Mesendoderm (in vitro differentiated cells): ENCODE data around the gene BRDT. TPM values are rescaled to one million over a fixed set of nuclear protein-coding genes. Genes with fewer than 3 reads are reported as not detected.

Experiments
- DNase-seq: peaks from one replicate; pipeline ENCODE4 v3.0.0; 2013
- H2AK5ac ChIP-seq: 2 replicates; pipeline ENCODE4 v1.6.1; 2013; ENCODE audit warnings: low read length, inconsistent platforms
- H2BK120ac ChIP-seq: 2 replicates; pipeline ENCODE4 v1.6.1; 2013; ENCODE audit warnings: low read depth, mild to moderate bottlenecking, low read length, moderate library complexity, mixed read lengths
- H2BK15ac ChIP-seq: replicated peaks from 2 replicates; pipeline ENCODE4 v1.6.1; 2013; ENCODE audit warnings: low read depth, mild to moderate bottlenecking, moderate library complexity
- H2BK5ac ChIP-seq: 2 replicates; pipeline ENCODE4 v1.6.1; 2013; ENCODE audit warnings: low read length, inconsistent platforms
- H3K18ac ChIP-seq: 2 replicates; pipeline ENCODE4 v1.6.1; 2013; ENCODE audit warnings: mild to moderate bottlenecking, low read length, mixed read lengths
- H3K23ac ChIP-seq: one replicate; pipeline ENCODE4 v1.6.1; 2013; ENCODE audit warnings: low read length
- H3K27ac ChIP-seq: 2 replicates; pipeline ENCODE4 v1.5.1; 2013; ENCODE audit warnings: low read depth, mild to moderate bottlenecking, inconsistent platforms, low read length, moderate library complexity
- H3K27me3 ChIP-seq: 2 replicates; pipeline ENCODE4 v1.6.1; 2013; ENCODE audit warnings: low read length, control low read depth, mild to moderate bottlenecking, inconsistent platforms; ENCODE audit not compliant: insufficient read depth, poor library complexity
- H3K36me3 ChIP-seq: 2 replicates; pipeline ENCODE4 v1.6.1; 2013; ENCODE audit warnings: low read length, inconsistent platforms; ENCODE audit not compliant: control insufficient read depth, insufficient read depth
- H3K4ac ChIP-seq: one replicate; pipeline ENCODE4 v1.6.1; 2013; ENCODE audit warnings: low read depth, mild to moderate bottlenecking, low read length, moderate library complexity
- H3K4me1 ChIP-seq: 2 replicates; pipeline ENCODE4 v1.6.1; 2013; ENCODE audit warnings: low read depth, low read length, inconsistent platforms; ENCODE audit not compliant: control insufficient read depth
- H3K4me2 ChIP-seq: 2 replicates; pipeline ENCODE4 v1.6.1; 2013; ENCODE audit warnings: low read length
- H3K4me3 ChIP-seq: 2 replicates; pipeline ENCODE4 v1.5.1; 2013; ENCODE audit warnings: mild to moderate bottlenecking, low read length
- H3K56ac ChIP-seq: one replicate; pipeline ENCODE4 v1.6.1; 2013; ENCODE audit warnings: low read length
- H3K79me1 ChIP-seq: 2 replicates; pipeline ENCODE4 v1.6.1; 2013; ENCODE audit warnings: low read length, inconsistent platforms
- H3K79me2 ChIP-seq: 2 replicates; pipeline ENCODE4 v1.6.1; 2013; ENCODE audit warnings: mild to moderate bottlenecking, low read length; ENCODE audit not compliant: control insufficient read depth, insufficient read depth
- H3K9ac ChIP-seq: 2 replicates; pipeline ENCODE4 v1.6.1; 2013; ENCODE audit warnings: low read length, inconsistent platforms
- H4K5ac ChIP-seq: one replicate; pipeline ENCODE4 v1.6.1; 2013; ENCODE audit warnings: low read length
- H4K8ac ChIP-seq: one replicate; pipeline ENCODE4 v1.6.1; 2013; ENCODE audit warnings: low read depth, mild to moderate bottlenecking, control low read depth, low read length, moderate library complexity
- whole genome bisulfite sequencing: extraction: QIAGEN DNeasy Blood & Tissue Kit; methylation state at CpG from one replicate; pipeline ENCODE4 v1.1.7; 2013; ENCODE audit warnings: low lambda C conversion rate, missing lambda C conversion rate; ENCODE audit not compliant: insufficient coverage; ENCODE audit errors: extremely low coverage; 5-methylcytosine and 5-hydroxymethylcytosine counted together
- polyA plus RNA-seq, 2 experiments: library from polyadenylated mRNA; stranded (reverse); fragments of 200-250 nt; gene quantifications; one replicate each; pipeline ENCODE4 v1.2.3, GENCODE V29; 2013

The BRDT gene
- polyA plus RNA-seq (2013, experiment 1 of 2), result 0.25 TPM
- polyA plus RNA-seq (2013, experiment 2 of 2), result 0.20 TPM

DNA sequence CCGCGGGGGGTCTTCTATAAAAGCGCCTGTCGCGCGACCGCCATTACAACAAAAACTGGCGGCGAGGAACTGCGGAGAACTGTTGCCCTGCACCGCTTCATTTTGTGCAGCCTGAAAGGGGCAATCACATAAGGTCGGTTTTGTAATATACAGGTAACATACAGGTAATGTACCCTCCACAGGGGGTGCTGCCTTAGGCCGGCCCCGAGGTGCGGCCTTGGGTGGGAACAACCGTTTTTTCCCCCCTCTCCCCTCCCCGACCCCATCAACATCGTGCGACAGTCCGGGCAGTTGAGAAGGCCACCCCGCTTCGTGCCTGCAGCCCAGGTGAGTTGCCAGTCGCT, at the start of gene BRDT:
Gene BRDT, plus strand, starts transcription at position 46 of the 344 bp plus-strand sequence. CDS start 13,354 bp downstream, outside the sequence.
- H3K18ac ChIP-seq, result no peak within 1 kb of the TSS
- no peak within 1 kb of the TSS for H3K4ac ChIP-seq
- no CpG with 5 or more reads among the region's 23 CpGs for WGBS
- H3K79me1 ChIP-seq, result no peaks in the 10 kb centered on the region
- no peak within 1 kb of the TSS for H3K4me3 ChIP-seq
- no peak within 1 kb of the TSS for H3K9ac ChIP-seq
- no peak within 1 kb of the TSS for H3K27ac ChIP-seq
- peaks cover 5% of the 10 kb centered on the region for H3K4me1 ChIP-seq
- no peak within 1 kb of the TSS for H2BK15ac ChIP-seq
- H4K5ac ChIP-seq, result no peak within 1 kb of the TSS
- no peaks in the 10 kb centered on the region for H3K27me3 ChIP-seq
- no peak for DNase-seq
- H3K4me2 ChIP-seq, result no peak within 1 kb of the TSS
- no peak within 1 kb of the TSS for H4K8ac ChIP-seq
- no peak within 1 kb of the TSS for H2BK120ac ChIP-seq
- no peaks in the 10 kb centered on the region for H3K36me3 ChIP-seq
- no peak within 1 kb of the TSS for H2AK5ac ChIP-seq
- peak within 1 kb of the TSS; percentile 30 for H3K56ac ChIP-seq
- no peak within 1 kb of the TSS for H2BK5ac ChIP-seq
- H3K79me2 ChIP-seq, result no peaks in the 10 kb centered on the region
- H3K23ac ChIP-seq, result no peak within 1 kb of the TSS

DNA sequence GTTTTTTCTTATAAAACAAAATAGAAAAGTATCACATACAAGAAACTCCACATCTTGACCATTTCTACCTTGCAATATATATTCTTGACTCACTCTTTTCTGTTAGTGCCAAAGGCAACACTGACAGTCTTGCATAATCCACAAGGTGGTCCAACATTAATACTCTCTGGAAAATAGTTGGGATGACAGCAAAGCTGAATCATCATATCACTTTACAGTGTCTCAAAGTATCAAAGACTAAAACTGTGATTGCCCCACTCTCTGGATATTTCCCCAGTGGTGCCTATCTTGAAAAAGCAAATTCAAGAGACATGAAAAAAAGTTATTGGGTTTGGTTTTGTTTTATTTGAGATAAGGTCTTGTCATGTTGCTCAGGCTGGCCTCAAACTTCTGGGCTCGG, 48.6 kb upstream of the BRDT start:
- Histone ChIP-seq H2BK120ac (no peak overlapping the region), H3K4me3 (no peak overlapping the region), H3K4me2 (no peak overlapping the region), H2BK5ac (no peak overlapping the region), H3K4ac (no peak overlapping the region), H3K18ac (no peak overlapping the region), H3K79me1 (no peaks in the 10 kb centered on the region), H2AK5ac (no peak overlapping the region), H4K8ac (no peak overlapping the region), H3K27me3 (no peaks in the 10 kb centered on the region), H3K9ac (no peak overlapping the region), H3K36me3 (no peaks in the 10 kb centered on the region), H2BK15ac (no peak overlapping the region), H3K4me1 (no peaks in the 10 kb centered on the region), H3K27ac (no peak overlapping the region), H3K79me2 (no peaks in the 10 kb centered on the region), H3K23ac (no peak overlapping the region), H3K56ac (no peak overlapping the region), H4K5ac (no peak overlapping the region)
- no CpG with 5 or more reads among the region's 1 CpG for WGBS
- no peak for DNase-seq

DNA sequence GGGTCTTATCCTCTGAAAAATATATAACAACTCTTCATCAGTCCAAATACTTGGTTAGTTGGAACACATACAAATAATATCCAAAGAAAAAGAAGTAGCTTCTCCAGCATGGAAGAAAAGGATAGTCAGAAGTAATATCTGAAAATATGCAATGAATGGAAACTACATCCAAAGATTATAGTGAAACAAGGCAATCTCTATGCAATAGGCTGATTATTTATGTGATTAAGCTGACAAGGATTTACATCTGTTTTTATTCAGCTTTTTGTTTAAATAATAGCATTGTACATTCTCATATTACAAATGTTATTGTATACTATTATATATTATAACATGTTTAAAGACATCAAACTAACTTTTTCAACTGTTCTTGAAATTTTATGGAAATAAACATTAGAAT, 48.0 kb upstream of the BRDT start:
- Histone ChIP-seq H3K4me3 (no peak overlapping the region), H4K8ac (no peak overlapping the region), H3K4me1 (no peaks in the 10 kb centered on the region), H3K27ac (no peak overlapping the region), H2BK5ac (no peak overlapping the region), H2BK120ac (no peak overlapping the region), H3K56ac (no peak overlapping the region), H3K79me1 (no peaks in the 10 kb centered on the region), H2BK15ac (no peak overlapping the region), H3K18ac (no peak overlapping the region), H3K36me3 (no peaks in the 10 kb centered on the region), H3K27me3 (no peaks in the 10 kb centered on the region), H3K9ac (no peak overlapping the region), H4K5ac (no peak overlapping the region), H2AK5ac (no peak overlapping the region), H3K4ac (no peak overlapping the region), H3K23ac (no peak overlapping the region), H3K79me2 (no peaks in the 10 kb centered on the region), H3K4me2 (no peak overlapping the region)
- no peak for DNase-seq

DNA sequence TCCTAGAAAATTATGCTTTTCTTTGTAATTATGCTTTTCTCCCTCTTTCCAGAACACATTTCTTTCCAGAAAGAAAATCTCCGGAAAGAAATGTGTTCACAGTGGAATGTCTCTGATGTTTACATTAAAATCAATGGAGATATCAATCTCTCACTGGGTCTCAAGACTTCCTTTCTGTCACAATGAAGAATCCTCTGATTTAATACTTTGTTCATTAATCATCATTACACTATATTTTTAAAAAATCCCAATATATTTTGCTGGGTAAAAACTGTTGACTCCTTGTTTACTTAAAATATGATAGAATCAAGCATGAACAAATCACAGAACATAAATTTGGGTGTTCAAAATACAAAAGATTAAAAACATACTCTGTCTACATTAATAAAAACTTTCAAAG, 36.9 kb upstream of the BRDT start:
- H4K8ac ChIP-seq, result no peak overlapping the region
- H3K4ac ChIP-seq, result no peak overlapping the region
- no peak overlapping the region for H2BK15ac ChIP-seq
- WGBS, result no CpG with 5 or more reads among the region's 1 CpG
- H3K36me3 ChIP-seq, result no peaks in the 10 kb centered on the region
- no peaks in the 10 kb centered on the region for H3K27me3 ChIP-seq
- H3K27ac ChIP-seq, result no peak overlapping the region
- H2BK120ac ChIP-seq, result no peak overlapping the region
- no peak overlapping the region for H3K4me2 ChIP-seq
- no peak overlapping the region for H3K18ac ChIP-seq
- H3K4me1 ChIP-seq, result no peaks in the 10 kb centered on the region
- no peak overlapping the region for H3K4me3 ChIP-seq
- H3K56ac ChIP-seq, result no peak overlapping the region
- H3K9ac ChIP-seq, result no peak overlapping the region
- H4K5ac ChIP-seq, result no peak overlapping the region
- no peak overlapping the region for H3K23ac ChIP-seq
- H3K79me2 ChIP-seq, result no peaks in the 10 kb centered on the region
- H3K79me1 ChIP-seq, result no peaks in the 10 kb centered on the region
- H2AK5ac ChIP-seq, result no peak overlapping the region
- no peak for DNase-seq
- no peak overlapping the region for H2BK5ac ChIP-seq

DNA sequence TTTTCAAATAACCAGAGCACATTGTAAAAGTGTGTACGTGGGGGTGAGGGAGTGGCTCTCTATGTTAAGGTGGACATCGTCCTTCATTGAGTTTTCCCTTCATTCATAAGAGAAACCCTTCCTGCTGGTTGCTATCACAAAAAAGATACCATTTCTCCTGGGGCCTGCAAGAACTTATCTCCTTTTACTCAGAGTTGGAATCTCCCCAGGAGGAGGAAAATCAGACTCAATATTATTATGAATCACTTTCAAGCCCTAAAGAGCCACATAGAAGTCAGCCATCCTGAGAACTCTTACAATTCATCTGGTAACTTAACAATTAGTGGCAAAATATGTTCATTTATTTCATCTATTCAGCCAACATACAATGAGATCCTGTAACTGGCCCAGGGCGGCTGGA, 36.2 kb upstream of the BRDT start:
- no peak overlapping the region for H2BK120ac ChIP-seq
- H3K4me3 ChIP-seq, result no peak overlapping the region
- no peak overlapping the region for H3K4ac ChIP-seq
- H3K79me1 ChIP-seq, result no peaks in the 10 kb centered on the region
- no peaks in the 10 kb centered on the region for H3K79me2 ChIP-seq
- no peak overlapping the region for H3K27ac ChIP-seq
- no peak overlapping the region for H2BK5ac ChIP-seq
- H2BK15ac ChIP-seq, result no peak overlapping the region
- no peak overlapping the region for H3K18ac ChIP-seq
- no peak overlapping the region for H4K8ac ChIP-seq
- H3K4me1 ChIP-seq, result no peaks in the 10 kb centered on the region
- no CpG with 5 or more reads among the region's 3 CpGs for WGBS
- H2AK5ac ChIP-seq, result no peak overlapping the region
- no peak overlapping the region for H3K9ac ChIP-seq
- H3K36me3 ChIP-seq, result no peaks in the 10 kb centered on the region
- H4K5ac ChIP-seq, result no peak overlapping the region
- no peak for DNase-seq
- no peak overlapping the region for H3K56ac ChIP-seq
- H3K23ac ChIP-seq, result no peak overlapping the region
- H3K4me2 ChIP-seq, result no peak overlapping the region
- no peaks in the 10 kb centered on the region for H3K27me3 ChIP-seq

DNA sequence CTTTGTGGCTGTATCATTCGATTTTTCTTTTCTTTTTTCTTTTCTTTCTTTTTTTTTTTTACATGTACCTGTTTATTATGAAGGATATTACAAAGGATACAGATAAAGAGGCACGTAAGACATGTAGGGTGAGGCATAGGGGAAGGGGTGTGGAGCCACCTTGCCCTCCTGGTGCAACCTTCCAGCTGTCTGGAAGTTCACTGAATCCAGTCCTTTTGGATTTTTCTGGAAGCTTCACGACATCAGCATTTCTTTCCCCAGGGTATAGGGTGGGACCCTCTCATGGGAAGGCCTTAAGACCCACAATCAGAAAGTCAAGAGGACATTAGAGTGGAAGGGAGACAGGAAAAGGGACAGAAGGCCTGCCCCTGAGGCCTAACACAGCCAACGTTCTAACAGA, 33.2 kb upstream of the BRDT start:
- no peaks in the 10 kb centered on the region for H3K79me1 ChIP-seq
- H3K4me3 ChIP-seq, result no peak overlapping the region
- no peaks in the 10 kb centered on the region for H3K27me3 ChIP-seq
- no peak overlapping the region for H3K23ac ChIP-seq
- H3K79me2 ChIP-seq, result no peaks in the 10 kb centered on the region
- DNase-seq, result no peak
- H3K9ac ChIP-seq, result no peak overlapping the region
- H4K5ac ChIP-seq, result no peak overlapping the region
- H3K4me1 ChIP-seq, result no peaks in the 10 kb centered on the region
- no CpG with 5 or more reads among the region's 4 CpGs for WGBS
- H3K56ac ChIP-seq, result no peak overlapping the region
- no peaks in the 10 kb centered on the region for H3K36me3 ChIP-seq
- H3K18ac ChIP-seq, result no peak overlapping the region
- H3K27ac ChIP-seq, result no peak overlapping the region
- H2AK5ac ChIP-seq, result no peak overlapping the region
- H2BK120ac ChIP-seq, result no peak overlapping the region
- H2BK5ac ChIP-seq, result no peak overlapping the region
- no peak overlapping the region for H2BK15ac ChIP-seq
- H3K4me2 ChIP-seq, result no peak overlapping the region
- no peak overlapping the region for H4K8ac ChIP-seq
- H3K4ac ChIP-seq, result no peak overlapping the region
